Dendritic cell treated with granulocyte-macrophage colony-stimulating factor and Interleukin-4, amounts not matched to agents 40 ng/mL and 50 ng/mL, for 4 days (primary cell): ENCODE results near the gene NAPSA.

ENCODE experiments used
- H3K27ac Mint-ChIP-seq: one replicate; pipeline ENCODE4 v1.8.0; 2022; ENCODE audit warnings: mild to moderate bottlenecking, mixed read lengths
- H3K27me3 Mint-ChIP-seq: one replicate; pipeline ENCODE4 v1.8.0; 2022; ENCODE audit warnings: mild to moderate bottlenecking, mixed read lengths
- H3K36me3 Mint-ChIP-seq: one replicate; pipeline ENCODE4 v1.8.0; 2022; ENCODE audit warnings: low read depth, mixed read lengths
- H3K4me1 Mint-ChIP-seq: one replicate; pipeline ENCODE4 v1.8.0; 2022; ENCODE audit warnings: low read depth, mixed read lengths
- H3K4me3 Mint-ChIP-seq: one replicate; pipeline ENCODE4 v1.8.0; 2022; ENCODE audit warnings: mild to moderate bottlenecking, moderate library complexity, mixed read lengths
- H3K9me3 Mint-ChIP-seq: one replicate; pipeline ENCODE4 v1.8.0; 2022; ENCODE audit warnings: mixed read lengths
- intact Hi-C: fragments of 100-400 bp; cut with micrococcal nuclease; formaldehyde crosslinking; loops from one replicate; pipeline ENCODE4 v1.15.0; 2022

The NAPSA gene

DNA sequence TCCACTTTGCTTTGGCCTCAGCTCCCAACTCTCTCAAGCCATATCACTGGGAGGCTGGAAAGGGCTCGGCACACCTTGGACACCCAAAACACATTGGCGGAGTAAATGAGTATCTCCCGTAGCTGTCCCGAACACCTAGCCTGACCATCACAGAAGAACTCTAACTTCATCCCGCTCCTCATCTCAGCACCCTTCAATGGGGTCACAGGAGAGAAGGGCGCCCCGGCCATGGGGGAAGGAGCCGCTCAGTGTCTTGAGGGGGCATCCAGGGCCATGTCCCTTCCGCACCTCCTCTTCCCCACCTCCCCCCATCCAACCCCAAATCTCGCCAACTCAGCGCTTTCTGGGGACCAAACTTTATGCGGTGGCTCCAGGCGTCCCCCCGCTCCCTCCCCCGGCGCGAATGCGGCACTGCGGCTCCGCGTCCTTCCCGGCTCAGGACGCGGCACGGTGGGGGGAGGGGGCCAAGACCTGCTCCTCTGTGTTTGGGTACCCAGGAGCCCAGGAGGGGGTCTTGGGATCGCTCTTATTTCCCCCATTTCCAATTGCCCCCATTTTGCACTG, 39.3 kb downstream of the NAPSA start:
- H3K36me3 Mint-ChIP-seq: peaks cover 44% of the 10 kb centered on the region
- peaks cover 29% of the 10 kb centered on the region for H3K27me3 Mint-ChIP-seq
- peaks cover 55% of the 10 kb centered on the region for H3K4me1 Mint-ChIP-seq
- intact Hi-C loops: no loop called here
- peak overlapping the region; percentile 76 for H3K4me3 Mint-ChIP-seq
- no peak overlapping the region for H3K27ac Mint-ChIP-seq
- no peaks in the 10 kb centered on the region for H3K9me3 Mint-ChIP-seq

DNA sequence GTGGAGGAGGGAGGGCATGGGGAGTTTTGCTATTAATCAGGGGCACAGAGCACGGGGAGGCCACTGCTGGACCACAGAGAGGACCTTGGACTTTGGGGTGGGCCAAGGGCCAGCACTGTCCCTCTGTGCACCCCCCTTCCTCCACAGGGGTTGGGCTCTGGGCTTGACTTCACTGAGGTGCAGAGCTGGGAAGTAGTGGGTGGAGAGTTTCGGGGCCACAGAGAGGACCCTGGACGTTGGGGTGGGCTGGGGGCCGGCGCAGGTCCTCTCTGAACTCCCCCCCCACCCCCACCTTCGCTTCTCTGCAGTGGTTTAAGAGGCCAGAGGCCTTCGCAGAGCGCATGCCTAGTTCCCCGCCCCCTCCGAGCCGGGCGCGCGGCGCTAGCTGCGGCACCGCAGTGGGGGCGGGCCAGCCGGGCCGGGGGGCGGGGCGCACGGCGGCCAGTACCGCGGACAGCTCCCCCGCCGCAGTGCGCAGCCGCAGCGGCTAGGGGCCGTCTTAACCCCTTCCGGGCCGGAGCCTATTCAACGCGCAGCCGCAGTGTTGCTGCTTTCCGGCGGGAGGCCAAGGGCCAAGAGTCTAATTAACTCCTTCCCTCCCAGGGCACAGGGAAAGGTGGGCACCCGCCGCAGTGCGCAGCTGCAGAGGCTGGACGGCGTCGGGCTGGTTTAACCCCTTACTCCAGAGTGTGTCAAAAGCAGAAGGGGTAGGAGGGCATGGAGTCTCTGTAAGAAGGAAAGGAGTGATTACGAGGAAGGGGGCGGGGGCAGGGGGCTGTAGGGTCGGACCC, 39.9 kb downstream of the NAPSA start:
- H3K9me3 Mint-ChIP-seq: no peaks in the 10 kb centered on the region
- H3K4me3 Mint-ChIP-seq: peak overlapping the region; percentile 76
- peaks cover 29% of the 10 kb centered on the region for H3K27me3 Mint-ChIP-seq
- H3K27ac Mint-ChIP-seq: no peak overlapping the region
- H3K4me1 Mint-ChIP-seq: peaks cover 49% of the 10 kb centered on the region
- intact Hi-C loops: no loop called here
- H3K36me3 Mint-ChIP-seq: peaks cover 50% of the 10 kb centered on the region

GRCh38 chr19:50324331-50324730, 41.1 kb downstream of the NAPSA start:
- no peak overlapping the region for H3K4me3 Mint-ChIP-seq
- H3K27ac Mint-ChIP-seq: no peak overlapping the region
- intact Hi-C loops: no loop called here
- no peaks in the 10 kb centered on the region for H3K9me3 Mint-ChIP-seq
- peaks cover 33% of the 10 kb centered on the region for H3K27me3 Mint-ChIP-seq
- peaks cover 62% of the 10 kb centered on the region for H3K36me3 Mint-ChIP-seq
- peaks cover 37% of the 10 kb centered on the region for H3K4me1 Mint-ChIP-seq

DNA sequence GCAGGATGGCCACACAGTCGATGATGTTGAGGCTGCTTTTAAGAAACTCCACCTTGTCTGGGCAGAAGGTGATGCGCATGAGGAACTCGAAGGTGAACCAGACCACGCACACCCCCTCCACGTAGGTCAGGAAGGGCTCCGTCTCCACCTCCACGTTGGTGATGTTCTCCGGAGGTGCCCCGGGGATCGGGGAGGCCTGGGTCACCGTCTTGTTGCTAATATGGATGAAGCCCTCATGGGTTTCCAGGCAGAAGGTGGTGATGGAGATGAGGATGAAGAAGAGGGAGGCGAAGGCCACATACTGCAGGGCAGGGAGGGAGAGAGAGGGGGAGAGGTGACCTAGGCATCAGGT, 41.7 kb downstream of the NAPSA start:
- Mint-ChIP-seq H3K36me3 (peaks cover 68% of the 10 kb centered on the region), H3K9me3 (no peaks in the 10 kb centered on the region), H3K27me3 (peaks cover 36% of the 10 kb centered on the region), H3K27ac (no peak overlapping the region), H3K4me1 (peaks cover 36% of the 10 kb centered on the region), H3K4me3 (no peak overlapping the region)
- intact Hi-C loops: no loop called here

- intact Hi-C loops: no loop called here
- no peak overlapping the region for H3K27ac Mint-ChIP-seq
- peaks cover 69% of the 10 kb centered on the region for H3K36me3 Mint-ChIP-seq
- H3K4me3 Mint-ChIP-seq: no peak overlapping the region
- peaks cover 36% of the 10 kb centered on the region for H3K27me3 Mint-ChIP-seq
- peaks cover 36% of the 10 kb centered on the region for H3K4me1 Mint-ChIP-seq
- H3K9me3 Mint-ChIP-seq: no peaks in the 10 kb centered on the region
Observed at GRCh38 chr19:50322931-50323781, 42.3 kb downstream of the NAPSA start.

- H3K36me3 Mint-ChIP-seq: peaks cover 73% of the 10 kb centered on the region
- no peak overlapping the region for H3K27ac Mint-ChIP-seq
- peaks cover 35% of the 10 kb centered on the region for H3K27me3 Mint-ChIP-seq
- H3K4me1 Mint-ChIP-seq: peaks cover 28% of the 10 kb centered on the region
- no peak overlapping the region for H3K4me3 Mint-ChIP-seq
- intact Hi-C loops: no loop called here
- H3K9me3 Mint-ChIP-seq: no peaks in the 10 kb centered on the region
Observed at GRCh38 chr19:50322234-50322633, 43.2 kb downstream of the NAPSA start.

GRCh38 chr19:50321831-50322230, 43.6 kb downstream of the NAPSA start:
- no peak overlapping the region for H3K27ac Mint-ChIP-seq
- peaks cover 73% of the 10 kb centered on the region for H3K36me3 Mint-ChIP-seq
- peaks cover 35% of the 10 kb centered on the region for H3K27me3 Mint-ChIP-seq
- peaks cover 24% of the 10 kb centered on the region for H3K4me1 Mint-ChIP-seq
- intact Hi-C loops: no loop called here
- H3K4me3 Mint-ChIP-seq: no peak overlapping the region
- no peaks in the 10 kb centered on the region for H3K9me3 Mint-ChIP-seq

- H3K9me3 Mint-ChIP-seq: no peaks in the 10 kb centered on the region
- intact Hi-C loops: no loop called here
- H3K36me3 Mint-ChIP-seq: peaks cover 73% of the 10 kb centered on the region
- no peak overlapping the region for H3K4me3 Mint-ChIP-seq
- H3K27me3 Mint-ChIP-seq: peaks cover 42% of the 10 kb centered on the region
- H3K4me1 Mint-ChIP-seq: peaks cover 20% of the 10 kb centered on the region
- no peak overlapping the region for H3K27ac Mint-ChIP-seq
Observed at GRCh38 chr19:50320596-50320995, 44.8 kb downstream of the NAPSA start.

DNA sequence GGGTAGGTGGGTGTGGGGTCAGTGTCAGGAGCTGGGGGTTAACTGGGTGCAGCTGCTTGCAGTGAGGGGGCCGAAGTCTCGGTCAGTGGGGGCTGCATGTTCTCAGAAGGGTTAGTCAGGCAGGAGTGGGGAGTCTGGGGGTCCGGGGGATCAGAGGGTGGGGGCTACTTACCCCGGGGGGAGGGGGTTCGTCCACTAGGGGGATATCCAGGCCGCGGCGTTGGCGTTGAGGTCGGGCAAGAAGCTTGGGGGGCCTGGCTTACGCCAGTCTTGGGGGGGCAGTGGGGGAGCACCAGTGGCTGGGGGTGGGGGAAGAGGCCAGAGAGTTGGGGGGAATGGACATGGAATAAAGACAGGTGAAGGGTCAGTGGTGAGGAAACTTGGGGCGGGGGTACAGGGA, 45.4 kb downstream of the NAPSA start:
- no peak overlapping the region for H3K27ac Mint-ChIP-seq
- H3K9me3 Mint-ChIP-seq: no peaks in the 10 kb centered on the region
- peaks cover 46% of the 10 kb centered on the region for H3K27me3 Mint-ChIP-seq
- peaks cover 21% of the 10 kb centered on the region for H3K4me1 Mint-ChIP-seq
- H3K36me3 Mint-ChIP-seq: peaks cover 73% of the 10 kb centered on the region
- no peak overlapping the region for H3K4me3 Mint-ChIP-seq
- intact Hi-C loops: no loop called here

GRCh38 chr19:50319156-50319555, 46.3 kb downstream of the NAPSA start:
- Mint-ChIP-seq H3K27ac (no peak overlapping the region), H3K27me3 (peaks cover 51% of the 10 kb centered on the region), H3K9me3 (no peaks in the 10 kb centered on the region), H3K4me3 (no peak overlapping the region), H3K36me3 (peaks cover 64% of the 10 kb centered on the region), H3K4me1 (peaks cover 16% of the 10 kb centered on the region)
- intact Hi-C loops: no loop called here

DNA sequence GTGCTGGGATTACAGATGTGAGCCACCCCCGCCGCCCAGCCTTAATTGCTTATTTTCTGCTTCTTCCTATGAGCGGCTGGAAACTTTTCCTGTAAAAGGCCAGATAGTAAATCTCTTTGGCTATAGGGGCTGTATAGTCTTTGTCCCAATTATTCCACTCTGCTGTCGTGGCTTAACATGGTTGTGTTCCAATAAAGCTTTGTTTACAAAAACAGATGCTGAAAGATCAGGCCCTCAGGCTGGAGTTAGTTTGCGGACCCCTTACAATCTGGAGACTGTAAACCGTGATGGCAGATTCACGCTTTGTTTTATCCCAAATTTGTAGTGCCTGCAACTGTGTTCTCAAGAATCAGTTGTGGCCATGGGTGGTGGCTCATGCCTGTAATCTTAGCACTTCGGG, 47.0 kb downstream of the NAPSA start:
- Mint-ChIP-seq H3K9me3 (no peaks in the 10 kb centered on the region), H3K4me3 (no peak overlapping the region), H3K27ac (no peak overlapping the region), H3K36me3 (peaks cover 57% of the 10 kb centered on the region), H3K4me1 (peaks cover 16% of the 10 kb centered on the region), H3K27me3 (peaks cover 57% of the 10 kb centered on the region)
- intact Hi-C loops: no loop called here

- Mint-ChIP-seq H3K4me3 (no peak overlapping the region), H3K36me3 (peaks cover 43% of the 10 kb centered on the region), H3K4me1 (peaks cover 16% of the 10 kb centered on the region), H3K27ac (no peak overlapping the region), H3K9me3 (no peaks in the 10 kb centered on the region), H3K27me3 (peaks cover 64% of the 10 kb centered on the region)
- intact Hi-C loops: no loop called here
Observed at GRCh38 chr19:50317115-50317514, 48.3 kb downstream of the NAPSA start.

GRCh38 chr19:50315773-50316448, 49.5 kb downstream of the NAPSA start:
- Mint-ChIP-seq H3K9me3 (no peaks in the 10 kb centered on the region), H3K27ac (no peak overlapping the region), H3K36me3 (peaks cover 33% of the 10 kb centered on the region), H3K27me3 (peaks cover 68% of the 10 kb centered on the region), H3K4me1 (peaks cover 16% of the 10 kb centered on the region), H3K4me3 (no peak overlapping the region)
- intact Hi-C loops: no loop called here
